Pancreas (tissue), 10 donors: ENCODE data around the gene SLC66A3. TPM values are rescaled to one million over a fixed set of nuclear protein-coding genes. Genes with fewer than 3 reads are reported as not detected.
"Not testable (repeated sequence)": the region's sequence is repeated elsewhere in the genome, so short reads cannot be mapped to it uniquely, and the experiment has no call there.

Experiments used
- ATAC-seq, 4 donors: fragments of 200-7000 bp; cut with Tn5 transposase; one replicate each; pipeline versions ENCODE4 v1.8.0 to v1.9.1; 2020; ENCODE audit warnings: mild to moderate bottlenecking in 4 of 4, moderate library complexity in 4 of 4
- DNase-seq, 6 donors: peaks; one replicate each; pipeline ENCODE4 v3.0.0-alpha.2; 2020
- FAIRE-seq: peaks from 2 replicates; lab custom pipeline; 2012; peaks lifted over from hg19 to GRCh38; lab: Jason Lieb, UNC
- H3K27ac ChIP-seq, 4 donors: fragments of 200-600 bp; sonication (generic); 1 replicate in 3 of 4; 2 replicates in 1 of 4; pipeline versions ENCODE4 v1.5.0 to v1.8.0; 2020
- H3K27me3 ChIP-seq, 4 donors: fragments of 200-600 bp; one replicate each; pipeline ENCODE4 v1.8.0; 2021
- H3K36me3 ChIP-seq, 3 donors: fragments of 200-600 bp; sonication (generic) in 1 of 3; one replicate each; pipeline versions ENCODE4 v1.5.0 to v1.8.0; 2020 to 2021
- H3K4me1 ChIP-seq, 3 donors: fragments of 200-600 bp; one replicate each; pipeline ENCODE4 v1.8.0; 2021
- H3K4me3 ChIP-seq, 4 donors: fragments of 200-600 bp; sonication (generic) in 2 of 4; one replicate each; pipeline versions ENCODE4 v1.5.0 to v1.8.0; 2020 to 2021
- H3K9me3 ChIP-seq, 4 donors: fragments of 200-600 bp; one replicate each; pipeline ENCODE4 v1.8.0; 2021
- WGBS, 2 donors: extraction: QIAGEN DNeasy Blood & Tissue Kit; methylation state at CpG; one replicate each; pipeline ENCODE4 v1.1.7; 2013; 5-methylcytosine and 5-hydroxymethylcytosine counted together
- intact Hi-C, 3 donors: fragments of 100-400 bp; cut with DNase I; formaldehyde crosslinking; loops; one replicate each; pipeline versions ENCODE4 v1.11.1 to v1.14.2; 2022
- polyA plus RNA-seq, 2 donors: library from polyadenylated mRNA; stranded (reverse); fragments of 200-250 nt; gene quantifications; one replicate each; pipeline ENCODE4 v1.2.3, GENCODE V29; 2013
- total RNA-seq, 6 donors: library from RNA; stranded (reverse); fragmentation: NEBNext Ultra II Directional in 4 of 6; extraction: Animal tissue kit (Norgen Biotek cat#: 25700) in 4 of 6; gene quantifications; one replicate each; pipeline versions ENCODE4 v1.2.1 to v1.2.4, GENCODE V29; 2021 to 2023
- TF ChIP-seq, protein P1 (sequence below), 4 donors: fragments of 200-600 bp; sonication (generic) in 3 of 4; IDR thresholded peaks; one replicate each; pipeline versions ENCODE4 v1.5.0 to v1.8.0; 2021; ENCODE audit warnings: antibody characterized with exemption in 4 of 4
- donor health status: healthy with polysubstance abuse.
- donor health status: DM: no; HTN: no; CAD: no; lungs with moderate emphysema.
- donor health status: DM: no; HTN: no; CAD: no.
- donor health status: control.
- donor health status: control.
- donor health status: Bipolar disorder and iron deficiency.
- donor health status: DM: yes; HTN: yes; CAD: no.
- donor health status: DM: no; HTN: no; CAD: no.
- donor health status: DM: no; HTN: no; CAD: no.
- donor health status: DM: yes; HTN: yes; CAD: no.

SLC66A3 gene
- total and polyA plus RNA-seq, 8 donors: 11.1 to 26.5 (median 18.3) TPM

DNA sequence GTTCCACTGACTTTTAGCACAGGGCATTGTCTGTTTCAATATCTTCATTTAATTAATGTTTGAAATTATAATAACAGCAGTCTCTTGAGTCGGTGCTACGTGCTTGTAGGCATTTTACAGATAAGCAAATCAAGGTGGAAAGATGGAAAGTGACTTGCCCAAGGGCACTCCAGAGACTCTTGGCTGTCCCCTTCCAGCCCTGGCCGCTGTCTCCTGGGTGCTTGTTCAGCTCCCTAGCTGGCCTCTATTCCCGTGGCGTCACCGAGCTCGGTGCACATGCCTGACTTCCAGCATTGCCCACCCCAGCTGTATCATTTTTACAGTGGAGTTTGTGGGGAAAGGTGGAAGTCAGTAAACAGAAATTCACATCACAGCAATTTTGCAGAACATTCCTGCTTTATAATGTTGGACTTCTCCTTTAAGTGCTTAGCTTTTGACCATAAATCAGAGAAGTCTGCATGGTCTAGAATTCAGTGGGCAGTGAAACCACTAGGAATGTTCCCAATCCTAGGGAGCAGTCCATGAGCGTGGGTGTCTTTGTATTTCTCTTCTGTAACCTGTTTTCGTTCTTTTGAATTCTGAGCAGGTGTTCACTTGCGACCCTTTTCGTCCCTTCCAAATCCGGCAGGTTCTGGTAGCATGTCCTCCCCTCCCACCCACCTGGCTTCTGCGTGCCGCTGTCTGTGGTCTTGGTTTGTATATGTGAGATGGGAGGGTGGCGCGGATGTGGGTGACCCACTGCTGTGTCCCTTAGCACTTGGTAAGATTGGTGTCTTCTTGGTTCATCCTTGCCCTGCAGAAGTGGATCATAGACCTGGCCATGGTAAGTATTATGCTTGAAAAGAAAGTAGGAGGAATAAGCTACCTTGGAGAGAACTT lies 8.4 kb downstream of the SLC66A3 start:
- Histone ChIP-seq H3K9me3 (no peaks in the 10 kb centered on the region), H3K4me1 (peaks cover 0 to 2% (median 0%) of the 10 kb centered on the region in 3 donors), H3K4me3 (no peak overlapping the region), H3K27me3 (no peaks in the 10 kb centered on the region), H3K27ac (no peak overlapping the region), H3K36me3 (no peaks in the 10 kb centered on the region)
- FAIRE-seq: no peak
- TF ChIP-seq, protein P1, sequence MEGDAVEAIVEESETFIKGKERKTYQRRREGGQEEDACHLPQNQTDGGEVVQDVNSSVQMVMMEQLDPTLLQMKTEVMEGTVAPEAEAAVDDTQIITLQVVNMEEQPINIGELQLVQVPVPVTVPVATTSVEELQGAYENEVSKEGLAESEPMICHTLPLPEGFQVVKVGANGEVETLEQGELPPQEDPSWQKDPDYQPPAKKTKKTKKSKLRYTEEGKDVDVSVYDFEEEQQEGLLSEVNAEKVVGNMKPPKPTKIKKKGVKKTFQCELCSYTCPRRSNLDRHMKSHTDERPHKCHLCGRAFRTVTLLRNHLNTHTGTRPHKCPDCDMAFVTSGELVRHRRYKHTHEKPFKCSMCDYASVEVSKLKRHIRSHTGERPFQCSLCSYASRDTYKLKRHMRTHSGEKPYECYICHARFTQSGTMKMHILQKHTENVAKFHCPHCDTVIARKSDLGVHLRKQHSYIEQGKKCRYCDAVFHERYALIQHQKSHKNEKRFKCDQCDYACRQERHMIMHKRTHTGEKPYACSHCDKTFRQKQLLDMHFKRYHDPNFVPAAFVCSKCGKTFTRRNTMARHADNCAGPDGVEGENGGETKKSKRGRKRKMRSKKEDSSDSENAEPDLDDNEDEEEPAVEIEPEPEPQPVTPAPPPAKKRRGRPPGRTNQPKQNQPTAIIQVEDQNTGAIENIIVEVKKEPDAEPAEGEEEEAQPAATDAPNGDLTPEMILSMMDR (IDR thresholded peaks at IDR 0.05): no peak
- intact Hi-C loops: no loop called here
- no peak for ATAC-seq
- WGBS, 2 donors: 87 to 91% methylated on average over 16 of the region's 16 CpGs
- no peak for DNase-seq

DNA sequence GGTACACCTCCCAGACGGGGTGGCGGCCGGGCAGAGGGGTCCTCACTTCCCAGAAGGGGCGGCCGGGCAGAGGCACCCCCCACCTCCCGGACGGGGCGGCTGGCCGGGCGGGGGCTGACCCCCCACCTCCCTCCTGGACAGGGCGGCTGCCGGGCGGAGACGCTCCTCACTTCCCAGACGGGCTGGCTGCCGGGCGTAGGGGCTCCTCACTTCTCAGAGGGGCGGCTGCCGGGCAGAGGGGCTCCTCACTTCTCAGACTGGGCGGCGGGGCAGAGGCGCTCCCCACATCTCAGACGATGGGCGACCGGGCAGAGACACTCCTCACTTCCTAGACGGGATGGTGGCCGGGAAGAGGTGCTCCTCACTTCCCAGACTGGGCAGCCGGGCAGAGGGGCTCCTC lies 9.8 kb downstream of the SLC66A3 start:
- FAIRE-seq: not testable (repeated sequence)
- 94 to 96% methylated on average over 28 of the region's 28 CpGs for WGBS, 2 donors

GRCh38 chr2:11166476-11166875 lies 11.2 kb downstream of the SLC66A3 start:
- no peaks in the 10 kb centered on the region for H3K27me3 ChIP-seq
- ATAC-seq (no peak), DNase-seq (peak in 1 of 6 donors; percentile 22), FAIRE-seq (no peak)
- no peak overlapping the region for H3K4me3 ChIP-seq
- 89 to 92% methylated on average over 10 of the region's 10 CpGs for WGBS, 2 donors
- TF ChIP-seq, protein P1 (IDR thresholded peaks at IDR 0.05): no peak
- no peaks in the 10 kb centered on the region for H3K9me3 ChIP-seq
- peaks cover 0 to 10% (median 5%) of the 10 kb centered on the region in 3 donors for H3K4me1 ChIP-seq
- intact Hi-C loops: no loop called here
- no peaks in the 10 kb centered on the region for H3K36me3 ChIP-seq
- no peak overlapping the region for H3K27ac ChIP-seq

More for the DNA sequence above, 9.8 kb downstream of the SLC66A3 start:
- DNase-seq, ATAC-seq, H3K4me3 ChIP-seq, H3K27ac ChIP-seq, H3K4me1 ChIP-seq, H3K9me3 ChIP-seq, H3K27me3 ChIP-seq, intact Hi-C loops, H3K36me3 ChIP-seq: not testable (repeated sequence)

DNA sequence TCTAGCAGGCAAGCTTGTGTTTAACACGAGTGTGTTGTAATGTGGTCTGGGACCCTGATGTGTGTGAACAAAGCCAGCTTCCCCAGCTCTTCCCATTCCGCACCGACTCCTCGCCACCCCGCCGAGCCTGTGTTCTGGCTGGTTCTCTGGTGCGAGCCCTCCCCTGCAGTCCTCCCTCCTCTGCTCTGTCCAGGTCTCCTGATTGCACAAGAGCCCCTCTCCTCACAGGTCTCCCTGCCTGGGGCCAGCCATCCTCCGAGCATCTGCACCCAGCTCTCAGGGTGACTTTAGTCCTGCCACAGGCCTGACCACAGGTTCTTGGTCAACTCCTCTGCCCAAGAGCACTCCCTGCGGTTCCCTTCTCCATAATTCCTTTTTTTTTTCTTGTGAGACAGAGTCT lies 13.2 kb downstream of the SLC66A3 start:
- Histone ChIP-seq H3K36me3 (no peaks in the 10 kb centered on the region), H3K4me1 (peaks cover 0 to 10% (median 5%) of the 10 kb centered on the region in 3 donors), H3K9me3 (no peaks in the 10 kb centered on the region), H3K27ac (peak overlapping the region; percentile 41 to 76 (median 66)), H3K27me3 (no peaks in the 10 kb centered on the region), H3K4me3 (no peak overlapping the region)
- TF ChIP-seq, protein P1 (IDR thresholded peaks at IDR 0.05): no peak
- WGBS, 2 donors: 89% methylated on average over 9 of the region's 9 CpGs
- ATAC-seq: peak in 1 of 4 donors; percentile 14
- FAIRE-seq: no peak
- intact Hi-C loops: no loop called here
- DNase-seq: no peak

- 9 to 11% methylated on average over 13 of the region's 13 CpGs for WGBS, 2 donors
- H3K9me3 ChIP-seq: no peaks in the 10 kb centered on the region
- no peak for FAIRE-seq
- intact Hi-C loops: no loop called here
- peak overlapping the region; percentile 41 to 76 (median 66) for H3K27ac ChIP-seq
- peak in 5 of 6 donors; percentile 67 to 84 (median 76) for DNase-seq
- H3K4me3 ChIP-seq: peak overlapping the region in 2 of 4 donors; percentile 1 to 5
- peaks cover 0 to 10% (median 5%) of the 10 kb centered on the region in 3 donors for H3K4me1 ChIP-seq
- peak; percentile 90 to 93 (median 92) for ATAC-seq
- no peaks in the 10 kb centered on the region for H3K27me3 ChIP-seq
- TF ChIP-seq, protein P1 (IDR thresholded peaks at IDR 0.05): no peak
- no peaks in the 10 kb centered on the region for H3K36me3 ChIP-seq
These were observed 14.1 kb downstream of the SLC66A3 start for GRCh38 chr2:11169333-11169732.
